ENCODE measurements around the gene CTNNA3.
"Not testable (repeated sequence)": the region's sequence is repeated elsewhere in the genome, so short reads cannot be mapped to it uniquely, and the experiment has no call there.

Gene CTNNA3

GRCh38 chr10:67602268-67602950 lies 93.6 kb downstream of the CTNNA3 start:
- DNase-seq (ENCODE audit: low spot score), result no peak

- no peak for DNase-seq (ENCODE audit: low spot score)
Measured at GRCh38 chr10:67599597-67599996, 96.4 kb downstream of the CTNNA3 start.

GRCh38 chr10:67596641-67597040 lies 99.4 kb downstream of the CTNNA3 start:
- DNase-seq (ENCODE audit: low spot score), result no peak

GRCh38 chr10:67587771-67588170 lies 108.2 kb downstream of the CTNNA3 start:
- no peak for DNase-seq (ENCODE audit: low spot score)

GRCh38 chr10:67575532-67575931 lies 120.5 kb downstream of the CTNNA3 start:
- no peak for DNase-seq (ENCODE audit: low spot score)

GRCh38 chr10:67573484-67573883 lies 122.5 kb downstream of the CTNNA3 start:
- no peak for DNase-seq (ENCODE audit: low spot score)

- DNase-seq (ENCODE audit: low spot score), result no peak
Measured at GRCh38 chr10:67571503-67571902, 124.5 kb downstream of the CTNNA3 start.

- not testable (repeated sequence) for DNase-seq (ENCODE audit: low spot score)
Measured at GRCh38 chr10:67558311-67558710, 137.7 kb downstream of the CTNNA3 start.

GRCh38 chr10:67553254-67553653 lies 142.7 kb downstream of the CTNNA3 start:
- DNase-seq (ENCODE audit: low spot score), result no peak

- DNase-seq (ENCODE audit: low spot score), result no peak
Measured at GRCh38 chr10:67550838-67551402, 145.1 kb downstream of the CTNNA3 start.

GRCh38 chr10:67550046-67550445 lies 145.9 kb downstream of the CTNNA3 start:
- no peak for DNase-seq (ENCODE audit: low spot score)

- no peak for DNase-seq (ENCODE audit: low spot score)
Measured at GRCh38 chr10:67549390-67549789, 146.6 kb downstream of the CTNNA3 start.

- no peak for DNase-seq (ENCODE audit: low spot score)
Measured at GRCh38 chr10:67541411-67541810, 154.6 kb downstream of the CTNNA3 start.

GRCh38 chr10:67539312-67539711 lies 156.7 kb downstream of the CTNNA3 start:
- no peak for DNase-seq (ENCODE audit: low spot score)

GRCh38 chr10:67537906-67538305 lies 158.1 kb downstream of the CTNNA3 start:
- no peak for DNase-seq (ENCODE audit: low spot score)

- DNase-seq (ENCODE audit: low spot score), result no peak
Measured at GRCh38 chr10:67533376-67533775, 162.6 kb downstream of the CTNNA3 start.

- DNase-seq (ENCODE audit: low spot score), result not testable (repeated sequence)
Measured at GRCh38 chr10:67530990-67531389, 165.0 kb downstream of the CTNNA3 start.

GRCh38 chr10:67527351-67527750 lies 168.6 kb downstream of the CTNNA3 start:
- DNase-seq (ENCODE audit: low spot score), result no peak

- no peak for DNase-seq (ENCODE audit: low spot score)
Measured at GRCh38 chr10:67521546-67521945, 174.4 kb downstream of the CTNNA3 start.

- peak; percentile 54 for DNase-seq (ENCODE audit: low spot score)
Measured at GRCh38 chr10:67520924-67521520, 175.0 kb downstream of the CTNNA3 start.

- no peak for DNase-seq (ENCODE audit: low spot score)
Measured at GRCh38 chr10:67519434-67519833, 176.6 kb downstream of the CTNNA3 start.

GRCh38 chr10:67518756-67519155 lies 177.2 kb downstream of the CTNNA3 start:
- DNase-seq (ENCODE audit: low spot score), result no peak

- DNase-seq (ENCODE audit: low spot score), result no peak
Measured at GRCh38 chr10:67518043-67518442, 178.0 kb downstream of the CTNNA3 start.

- no peak for DNase-seq (ENCODE audit: low spot score)
Measured at GRCh38 chr10:67506757-67507091, 189.3 kb downstream of the CTNNA3 start.
